GM18520 (cell line): Measurements from ENCODE around the gene LAMA2.

ENCODE experiments used
- ATAC-seq: cut with Tn5 transposase; IDR thresholded peaks from one replicate; pipeline ENCODE4 v1.9.1; 2021; ENCODE audit not compliant: unreplicated experiment

Gene LAMA2

GRCh38 chr6:129507059-129507807 is 624.3 kb downstream of the LAMA2 start:
- no peak for ATAC-seq

- ATAC-seq, result no peak
Observed at GRCh38 chr6:129507846-129508245, 624.9 kb downstream of the LAMA2 start.

GRCh38 chr6:129508477-129509145 is 625.7 kb downstream of the LAMA2 start:
- ATAC-seq, result no peak

GRCh38 chr6:129510950-129511349 is 628.0 kb downstream of the LAMA2 start:
- ATAC-seq, result no peak

GRCh38 chr6:129513471-129513870 is 630.5 kb downstream of the LAMA2 start:
- ATAC-seq, result no peak

- ATAC-seq, result no peak
Observed at GRCh38 chr6:129515004-129515403, 632.1 kb downstream of the LAMA2 start.

GRCh38 chr6:129516005-129516404 is 633.1 kb downstream of the LAMA2 start:
- no peak for ATAC-seq

- no peak for ATAC-seq
Observed at GRCh38 chr6:129516787-129517186, 633.8 kb downstream of the LAMA2 start.

GRCh38 chr6:129517288-129517687 is 634.4 kb downstream of the LAMA2 start:
- no peak for ATAC-seq

GRCh38 chr6:129519750-129520149 is 636.8 kb downstream of the LAMA2 start:
- no peak for ATAC-seq

GRCh38 chr6:129521946-129522345 is 639.0 kb downstream of the LAMA2 start:
- ATAC-seq, result no peak

- no peak for ATAC-seq
Observed at GRCh38 chr6:129523816-129524215, 640.9 kb downstream of the LAMA2 start.

GRCh38 chr6:129525055-129525454 is 642.1 kb downstream of the LAMA2 start:
- ATAC-seq, result no peak

- no peak for ATAC-seq
Observed at GRCh38 chr6:129534926-129535325, 652.0 kb downstream of the LAMA2 start.

- ATAC-seq, result no peak
Observed at GRCh38 chr6:129536271-129536670, 653.3 kb downstream of the LAMA2 start.

GRCh38 chr6:129539032-129539431 is 656.1 kb downstream of the LAMA2 start:
- no peak for ATAC-seq

- ATAC-seq, result no peak
Observed at GRCh38 chr6:129542705-129543104, 659.8 kb downstream of the LAMA2 start.

GRCh38 chr6:129543981-129544380 is 661.0 kb downstream of the LAMA2 start:
- no peak for ATAC-seq

GRCh38 chr6:129544892-129545612 is 662.1 kb downstream of the LAMA2 start:
- no peak for ATAC-seq

GRCh38 chr6:129546702-129547101 is 663.8 kb downstream of the LAMA2 start:
- no peak for ATAC-seq

GRCh38 chr6:129551486-129551885 is 668.5 kb downstream of the LAMA2 start:
- ATAC-seq, result no peak

- ATAC-seq, result no peak
Observed at GRCh38 chr6:129552413-129552812, 669.5 kb downstream of the LAMA2 start.
